NCI-H1417 (cell line): ENCODE results near the gene SLC22A1.
A peak's percentile ranks its signal among the peaks of the same experiment; 100 is the strongest.
"Not testable (repeated sequence)": the region's sequence is repeated elsewhere in the genome, so short reads cannot be mapped to it uniquely, and the experiment has no call there.

Source experiments
- DNase-seq, 3 experiments: peaks; one replicate each; lab custom pipeline; 2025; lab: John Stamatoyannopoulos, UW

The SLC22A1 gene

GRCh38 chr6:160093946-160094345 is 27.7 kb upstream of the SLC22A1 start:
- DNase-seq: no peak

DNA sequence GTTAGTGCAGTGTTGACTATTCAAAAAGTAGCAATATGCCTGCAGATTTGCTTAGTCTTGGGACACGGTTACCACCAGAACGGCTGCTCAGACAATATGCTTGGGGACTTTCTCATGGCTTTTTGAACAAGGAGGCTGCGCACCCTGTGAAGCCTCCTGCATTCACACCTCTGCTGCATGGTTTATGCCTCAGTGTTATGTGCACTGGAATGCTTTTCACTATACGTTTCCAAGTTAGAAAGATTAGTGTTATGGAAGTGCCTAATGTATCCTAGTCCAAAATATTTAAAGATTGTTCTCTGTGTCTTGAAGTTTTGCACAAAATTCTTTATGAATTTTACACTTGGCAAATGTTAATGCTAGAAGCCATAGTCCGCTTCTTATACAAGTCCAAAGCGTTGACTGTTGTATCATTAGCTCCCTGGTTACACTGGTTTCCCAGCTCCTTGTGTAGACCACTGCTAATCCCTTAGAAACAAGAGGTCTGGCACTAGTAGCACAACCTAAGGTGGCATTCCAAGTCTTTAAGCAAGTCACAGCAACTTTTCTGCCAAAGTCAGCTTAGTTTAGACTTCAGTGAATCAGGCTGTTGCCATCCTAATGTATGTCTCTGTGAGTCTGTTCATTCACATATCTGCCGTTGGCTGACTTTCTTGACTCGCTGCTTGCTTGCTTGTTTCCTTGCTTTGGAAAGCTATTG is 26.3 kb upstream of the SLC22A1 start:
- DNase-seq: no peak

DNA sequence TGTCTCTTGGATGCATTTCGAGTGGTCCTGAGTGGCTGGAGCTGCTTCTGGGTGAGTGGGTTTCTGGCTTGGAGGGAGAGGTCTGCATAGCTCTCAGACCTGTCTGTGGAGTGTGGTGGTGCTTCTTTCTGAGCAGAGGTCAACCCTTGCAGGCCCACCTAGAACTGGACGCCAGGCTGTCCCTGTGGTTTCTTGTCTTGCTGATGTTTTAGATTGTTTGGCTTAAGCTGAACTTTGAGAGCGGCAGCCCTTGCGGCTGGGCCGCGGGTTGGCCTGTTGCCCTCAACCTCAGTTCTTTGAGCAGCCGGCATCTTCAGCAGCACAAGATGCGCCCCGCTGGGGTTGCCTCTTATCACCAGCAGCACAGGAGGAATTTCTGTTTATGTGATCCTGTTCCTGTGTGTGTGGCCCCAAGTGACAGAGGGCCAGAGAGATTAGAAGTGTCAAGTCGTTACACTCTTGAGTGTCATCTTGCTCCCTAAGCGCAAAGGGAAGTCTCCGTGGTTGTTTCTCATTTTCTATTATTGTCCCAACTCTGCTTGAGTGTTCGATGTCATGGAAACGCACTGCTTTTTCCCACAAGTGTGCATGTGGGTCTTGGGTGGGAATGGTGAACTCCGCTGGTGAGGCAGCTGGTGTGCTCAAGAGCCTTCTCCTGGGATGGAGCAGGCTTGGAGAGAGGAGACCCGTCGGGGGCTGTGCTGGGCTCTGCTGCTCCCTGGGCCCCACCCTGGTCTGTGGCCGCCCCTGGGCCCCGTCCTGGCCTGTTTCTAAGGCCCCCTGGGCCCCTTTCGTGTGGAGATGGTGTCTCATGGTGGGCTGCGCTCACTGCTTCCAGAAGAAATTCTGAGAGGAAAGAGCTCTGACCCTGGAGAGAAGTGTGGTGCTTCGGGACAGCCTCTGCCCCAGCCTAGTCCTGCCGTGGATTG is 20.1 kb upstream of the SLC22A1 start:
- no peak for DNase-seq

GRCh38 chr6:160102399-160102798 is 19.2 kb upstream of the SLC22A1 start:
- DNase-seq: no peak

GRCh38 chr6:160102956-160103824 is 18.4 kb upstream of the SLC22A1 start:
- peak in 1 of 3 experiments; percentile 41 for DNase-seq

DNA sequence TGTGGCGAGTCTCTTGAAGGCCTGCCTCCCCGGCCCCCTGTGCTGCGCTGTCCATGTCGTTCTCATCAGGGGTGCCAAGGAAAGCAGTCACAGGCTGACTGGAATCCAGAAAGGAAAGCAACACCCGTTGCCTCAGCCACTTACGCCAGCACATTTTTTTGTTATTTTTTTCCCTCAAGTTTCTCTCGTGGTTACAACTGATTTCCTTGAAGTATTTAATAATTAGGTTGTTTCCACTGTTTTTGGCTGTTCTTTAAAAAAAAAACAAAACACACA is 17.9 kb upstream of the SLC22A1 start:
- DNase-seq: no peak

GRCh38 chr6:160104821-160105517 is 16.6 kb upstream of the SLC22A1 start:
- DNase-seq: no peak

DNA sequence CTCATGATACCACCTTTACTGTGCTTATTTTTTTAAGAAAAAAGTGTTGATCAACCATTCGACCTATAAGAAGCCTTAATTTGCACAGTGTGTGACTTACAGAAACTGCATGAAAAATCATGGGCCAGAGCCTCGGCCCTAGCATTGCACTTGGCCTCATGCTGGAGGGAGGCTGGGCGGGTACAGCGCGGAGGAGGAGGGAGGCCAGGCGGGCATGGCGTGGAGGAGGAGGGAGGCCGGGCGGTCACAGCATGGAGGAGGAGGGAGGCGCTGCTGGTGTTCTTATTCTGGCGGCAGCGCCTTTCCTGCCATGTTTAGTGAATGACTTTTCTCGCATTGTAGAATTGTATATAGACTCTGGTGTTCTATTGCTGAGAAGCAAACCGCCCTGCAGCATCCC is 15.6 kb upstream of the SLC22A1 start:
- no peak for DNase-seq

DNA sequence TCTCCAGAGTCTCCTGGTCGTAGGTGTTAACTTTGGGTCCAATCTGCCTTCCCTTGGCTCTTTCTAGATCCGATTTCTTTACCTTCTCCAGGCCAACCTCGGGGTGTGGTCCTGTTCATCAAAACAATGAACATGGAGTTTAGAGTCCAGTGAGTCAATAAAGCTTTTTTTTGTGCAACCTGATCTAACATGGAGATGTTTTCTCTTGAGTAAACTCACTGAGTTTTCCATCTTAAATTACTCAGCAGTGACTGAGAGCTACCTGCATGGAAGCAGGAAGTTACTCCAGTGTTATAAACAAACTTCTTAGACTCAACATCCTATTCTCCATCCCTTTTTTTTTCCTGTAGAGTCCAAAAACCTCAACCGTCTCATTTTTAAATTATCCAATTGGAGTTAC is 14.9 kb upstream of the SLC22A1 start:
- DNase-seq: no peak

DNA sequence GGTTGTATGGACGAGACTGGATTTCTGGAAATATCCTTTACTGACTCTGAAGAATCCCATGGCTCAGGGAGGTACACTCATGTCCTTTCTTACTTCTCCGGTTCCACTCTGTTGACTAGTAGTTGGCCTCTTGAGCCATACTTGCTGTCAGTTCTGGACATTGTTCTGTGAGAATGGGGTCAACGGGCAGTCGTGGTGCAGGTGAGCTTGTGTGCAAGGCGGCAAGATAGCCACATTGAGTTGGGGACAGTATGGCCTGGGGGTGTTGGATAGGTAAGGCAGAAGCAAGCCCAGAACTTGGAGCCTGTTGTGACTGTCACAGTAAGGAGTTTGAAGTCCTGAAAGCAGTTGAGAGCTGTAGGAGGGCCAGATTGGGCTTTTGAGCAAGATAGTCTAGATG is 13.5 kb upstream of the SLC22A1 start:
- DNase-seq: no peak

DNA sequence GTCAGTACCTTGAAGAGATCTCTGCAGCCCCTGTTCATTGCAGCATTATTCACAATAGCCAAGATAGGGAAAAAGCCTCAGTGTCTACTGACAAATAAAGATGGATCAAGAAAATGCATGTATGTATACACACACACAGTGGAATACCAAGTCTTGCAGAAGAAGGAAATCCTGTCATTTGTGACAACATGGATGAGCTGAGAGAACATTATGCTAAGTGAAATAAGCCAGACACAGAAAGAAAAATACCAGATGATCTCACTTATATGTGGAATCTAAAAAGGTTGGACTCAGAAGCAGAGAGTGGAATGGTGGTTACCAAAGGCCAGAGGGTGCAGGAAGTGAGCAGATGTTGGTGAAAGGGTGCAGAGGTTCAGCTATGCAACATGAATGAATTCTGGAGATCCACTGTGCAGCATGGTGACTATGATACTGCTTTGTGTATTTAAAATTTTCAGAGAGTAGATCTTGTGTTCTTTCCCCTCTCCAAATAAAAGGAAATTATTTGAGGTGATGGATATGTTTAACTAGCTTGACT is 11.0 kb upstream of the SLC22A1 start:
- DNase-seq: no peak

DNA sequence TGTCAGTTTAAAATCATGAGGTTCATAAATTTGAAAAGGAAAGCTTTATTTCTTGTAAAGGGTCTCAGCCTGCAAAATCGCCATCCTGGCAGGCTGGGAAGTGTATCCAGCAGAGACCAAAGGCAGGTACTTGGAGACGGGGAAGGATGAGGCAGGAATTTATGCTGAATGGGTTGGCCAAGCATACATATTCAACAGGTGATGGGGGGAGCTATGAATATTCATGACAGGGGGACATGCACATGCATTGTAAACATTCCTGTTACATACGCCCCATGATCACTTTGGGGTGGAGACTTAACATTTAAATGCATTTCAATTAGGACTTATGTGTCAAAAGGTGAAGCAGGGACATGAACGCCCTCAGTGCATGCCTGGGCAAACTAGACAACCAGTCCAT is 9.8 kb upstream of the SLC22A1 start:
- DNase-seq: no peak

- DNase-seq: no peak
Measured at GRCh38 chr6:160112628-160113299, 8.9 kb upstream of the SLC22A1 start.

DNA sequence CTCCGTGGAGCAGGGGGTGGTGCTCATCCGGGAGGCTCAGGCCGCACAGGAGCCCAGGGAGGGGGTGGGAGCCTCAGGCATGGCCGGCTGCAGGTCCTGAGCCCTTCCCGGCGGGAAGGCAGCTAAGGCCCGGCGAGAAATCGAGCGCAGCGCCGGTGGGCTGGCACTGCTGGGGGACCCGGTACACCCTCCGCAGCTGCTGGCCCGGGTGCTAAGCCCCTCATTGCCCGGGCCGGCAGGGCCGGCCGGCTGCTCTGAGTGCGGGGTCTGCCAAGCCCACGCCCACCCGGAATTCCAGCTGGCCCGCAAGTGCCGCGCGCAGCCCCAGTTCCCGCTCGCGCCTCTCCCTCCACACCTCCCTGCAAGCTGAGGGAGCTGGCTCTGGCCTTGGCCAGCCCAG is 7.1 kb upstream of the SLC22A1 start:
- DNase-seq: not testable (repeated sequence)

- DNase-seq: no peak
Measured at GRCh38 chr6:160115421-160115820, 6.2 kb upstream of the SLC22A1 start.

DNA sequence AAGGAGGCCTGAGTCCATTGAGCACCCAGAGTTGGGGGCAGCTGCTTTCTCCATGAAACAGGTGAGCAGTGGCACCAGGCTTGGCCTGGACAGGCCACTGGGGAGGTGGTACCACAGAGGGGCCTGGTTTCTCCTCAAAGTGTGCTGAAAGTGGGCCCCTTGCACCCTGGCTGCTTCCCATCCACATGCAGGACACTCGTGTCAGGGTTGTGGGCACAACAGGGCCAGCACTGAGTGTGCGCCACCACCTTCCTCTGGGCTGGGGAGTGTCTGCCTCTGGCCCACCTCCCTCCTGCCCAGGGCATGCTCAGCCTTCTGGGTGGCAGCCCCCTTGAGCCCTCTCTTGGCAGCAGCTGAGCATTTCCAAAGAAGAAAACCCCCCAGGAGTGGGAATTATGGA is 5.2 kb upstream of the SLC22A1 start:
- DNase-seq: no peak

DNA sequence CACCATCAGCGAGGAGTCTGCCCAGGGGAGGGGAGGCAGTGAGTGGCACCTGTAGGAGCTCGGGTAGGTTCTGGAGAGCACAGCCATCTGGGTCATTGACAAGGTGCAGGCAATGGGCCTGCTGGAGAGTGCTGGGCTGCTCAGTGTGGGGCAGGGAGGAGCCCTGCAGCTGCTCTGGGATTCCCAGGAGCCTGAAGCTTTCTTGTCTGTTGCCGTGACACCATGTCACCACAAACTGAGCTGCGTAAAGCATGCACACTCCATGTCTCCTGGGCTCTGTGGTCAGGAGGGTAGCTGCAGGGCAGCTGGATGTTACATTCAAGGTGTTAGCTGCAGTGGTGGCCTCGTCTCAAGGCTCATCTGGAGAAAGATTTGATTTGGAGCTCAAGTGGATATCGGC is 4.5 kb upstream of the SLC22A1 start:
- DNase-seq: no peak

- no peak for DNase-seq
Measured at GRCh38 chr6:160118620-160119229, 2.9 kb upstream of the SLC22A1 start.

DNA sequence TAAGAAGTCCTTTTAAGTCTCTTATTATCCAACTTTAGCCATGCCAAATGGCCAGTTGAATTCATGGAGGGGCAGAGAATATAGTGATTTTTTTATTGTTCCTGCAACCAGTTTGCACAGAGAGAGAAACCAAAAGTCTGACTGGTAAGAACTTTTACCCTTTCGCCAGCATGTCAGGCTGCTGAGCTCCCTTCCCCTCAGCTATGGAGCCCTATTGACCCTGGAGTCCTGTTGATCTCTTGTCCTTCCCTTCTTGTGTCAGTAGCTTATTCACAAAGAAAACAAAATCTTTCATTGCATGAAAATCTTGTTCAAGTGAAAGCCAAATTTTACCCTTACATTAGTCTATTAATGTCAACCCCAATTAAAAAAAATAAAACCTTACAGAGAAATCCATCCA is 1.5 kb upstream of the SLC22A1 start:
- DNase-seq: no peak

- no peak for DNase-seq
Measured at GRCh38 chr6:160121981-160122380, 366 bp downstream of the SLC22A1 start.

DNA sequence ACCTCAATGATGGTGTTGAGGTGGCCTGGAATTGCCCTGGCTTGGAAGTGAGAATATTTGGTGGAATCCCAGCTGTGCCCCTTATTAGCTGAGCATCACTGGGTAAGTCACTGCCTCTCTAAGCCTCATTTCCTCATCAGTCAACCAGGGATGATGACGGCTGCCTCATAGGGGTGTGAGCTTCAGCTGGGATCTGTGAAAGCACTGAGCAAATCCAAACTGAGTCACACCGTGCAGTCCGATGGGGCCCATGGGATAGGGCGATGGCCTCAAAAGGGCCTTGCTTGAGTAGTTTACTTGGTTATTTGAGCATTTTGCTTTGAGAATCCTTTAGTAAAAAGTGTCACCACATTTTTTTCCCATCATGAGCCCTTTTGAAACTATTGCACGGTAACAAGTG is 1.1 kb downstream of the SLC22A1 start:
- no peak for DNase-seq
